Measurements from ENCODE around the gene TNC.

DNA sequence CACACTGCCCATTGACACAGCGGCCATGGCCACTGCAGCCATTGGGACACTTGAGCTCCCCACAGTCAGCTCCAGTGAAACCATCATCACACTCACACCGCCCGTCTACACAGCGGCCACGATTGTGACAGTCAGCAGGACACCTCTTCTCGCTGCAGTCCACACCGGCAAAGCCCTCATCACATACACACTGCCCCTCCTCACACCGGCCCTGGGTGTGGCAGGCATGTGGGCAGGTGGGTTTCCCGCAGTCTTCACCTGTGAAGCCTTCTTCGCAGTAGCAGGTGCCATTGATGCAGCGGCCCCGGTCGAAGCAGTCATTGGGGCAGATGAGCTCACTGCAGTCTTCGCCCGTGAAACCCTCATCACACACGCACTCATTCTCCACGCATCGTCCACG, 31.5 kb downstream of the TNC start:
- TF ChIP-seq, protein P1, sequence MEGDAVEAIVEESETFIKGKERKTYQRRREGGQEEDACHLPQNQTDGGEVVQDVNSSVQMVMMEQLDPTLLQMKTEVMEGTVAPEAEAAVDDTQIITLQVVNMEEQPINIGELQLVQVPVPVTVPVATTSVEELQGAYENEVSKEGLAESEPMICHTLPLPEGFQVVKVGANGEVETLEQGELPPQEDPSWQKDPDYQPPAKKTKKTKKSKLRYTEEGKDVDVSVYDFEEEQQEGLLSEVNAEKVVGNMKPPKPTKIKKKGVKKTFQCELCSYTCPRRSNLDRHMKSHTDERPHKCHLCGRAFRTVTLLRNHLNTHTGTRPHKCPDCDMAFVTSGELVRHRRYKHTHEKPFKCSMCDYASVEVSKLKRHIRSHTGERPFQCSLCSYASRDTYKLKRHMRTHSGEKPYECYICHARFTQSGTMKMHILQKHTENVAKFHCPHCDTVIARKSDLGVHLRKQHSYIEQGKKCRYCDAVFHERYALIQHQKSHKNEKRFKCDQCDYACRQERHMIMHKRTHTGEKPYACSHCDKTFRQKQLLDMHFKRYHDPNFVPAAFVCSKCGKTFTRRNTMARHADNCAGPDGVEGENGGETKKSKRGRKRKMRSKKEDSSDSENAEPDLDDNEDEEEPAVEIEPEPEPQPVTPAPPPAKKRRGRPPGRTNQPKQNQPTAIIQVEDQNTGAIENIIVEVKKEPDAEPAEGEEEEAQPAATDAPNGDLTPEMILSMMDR (IDR thresholded peaks at IDR 0.05), result no peak
- TF ChIP-seq POLR2AphosphoS5 (IDR thresholded peaks at IDR 0.05; ENCODE audit: low read depth, low read length), result no peak
- no peak for TF ChIP-seq SIN3A (IDR thresholded peaks at IDR 0.05; ENCODE audit: borderline replicate concordance, insufficient read depth, low read depth, low read length)
